Urothelium cell line (cell line): Measurements from ENCODE around the gene ATG3.

ENCODE experiments used
- DNase-seq: peaks from one replicate; pipeline ENCODE4 v3.0.0; 2011; ENCODE audit warnings: low spot score, mixed read lengths
- FAIRE-seq: peaks from 2 replicates; lab custom pipeline; 2011; peaks lifted over from hg19 to GRCh38; lab: Jason Lieb, UNC

The ATG3 gene

GRCh38 chr3:112561734-112562529 is at the start of gene ATG3, which contains the start of gene SLC35A5:
Gene ATG3 (minus strand): TSS chr3:112561962. CDS start chr3:112561528, 434 bp downstream.
Gene SLC35A5 (plus strand): TSS chr3:112562045. CDS start chr3:112563404, 1,359 bp downstream.
- peak; percentile 98 for DNase-seq

DNA sequence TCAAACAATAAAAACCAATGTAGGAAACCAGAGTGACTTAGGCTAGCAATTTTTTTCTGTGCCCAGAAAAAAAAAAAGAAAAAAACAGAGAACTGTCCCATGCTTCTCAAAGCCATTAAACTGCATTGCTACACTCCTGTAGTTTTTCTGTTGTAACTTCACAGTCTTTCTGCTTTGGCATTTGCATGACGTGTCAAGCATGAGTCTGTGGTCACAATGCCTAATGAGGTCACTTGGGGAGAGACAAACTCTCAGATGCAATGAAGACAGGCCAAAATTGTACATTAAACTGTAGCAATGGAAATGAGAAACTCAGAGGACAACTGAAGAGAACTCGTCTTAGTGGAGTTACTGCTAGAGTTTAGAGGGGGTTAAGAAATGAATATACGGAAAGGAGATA is 48.4 kb upstream of the ATG3 start:
- FAIRE-seq (no peak), DNase-seq (no peak)

More at GRCh38 chr3:112561734-112562529, at the start of gene ATG3, which contains the start of gene SLC35A5:
- FAIRE-seq: peak; percentile 96

DNA sequence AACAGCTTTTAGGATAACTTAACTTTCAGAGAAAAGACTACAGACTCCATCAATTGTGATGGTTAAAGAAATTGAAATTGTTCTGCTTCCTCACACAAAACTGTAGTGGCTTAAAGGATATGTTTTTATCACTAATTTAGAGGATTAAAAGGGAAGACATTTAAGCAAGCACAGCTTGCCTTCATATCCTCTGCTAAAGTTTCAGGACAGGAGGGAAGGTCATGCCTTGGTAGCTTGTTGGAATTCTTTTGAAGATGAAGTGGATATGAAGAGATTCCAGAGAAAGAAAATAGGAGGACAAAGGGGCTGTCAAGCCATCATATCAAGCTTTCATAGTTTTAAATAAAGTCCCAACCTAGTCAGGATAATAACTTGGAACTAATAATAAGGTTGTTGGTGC is 46.1 kb upstream of the ATG3 start:
- DNase-seq (no peak), FAIRE-seq (no peak)

- FAIRE-seq (no peak), DNase-seq (no peak)
Observed at GRCh38 chr3:112606098-112606497, 44.3 kb upstream of the ATG3 start.

DNA sequence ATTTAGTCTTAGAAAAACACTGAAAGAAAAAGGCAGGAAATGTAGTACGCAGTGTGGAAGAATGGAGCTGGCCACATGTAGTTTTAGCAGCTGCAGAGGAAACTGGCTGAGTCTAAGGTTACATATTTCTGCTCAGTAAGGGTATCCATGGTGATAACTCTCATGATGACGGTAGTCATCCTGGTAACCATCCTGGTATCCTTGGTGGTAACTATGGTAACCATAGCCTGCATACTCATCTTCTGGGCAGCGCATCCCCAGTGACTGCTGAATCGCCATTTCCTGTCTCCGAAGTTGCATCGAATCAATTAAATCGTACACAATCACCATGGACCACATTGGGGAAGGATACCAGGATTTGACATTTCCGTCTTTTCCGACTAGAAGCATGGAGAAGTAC is 43.5 kb upstream of the ATG3 start:
- FAIRE-seq: peak; percentile 93
- DNase-seq: peak; percentile 33

DNA sequence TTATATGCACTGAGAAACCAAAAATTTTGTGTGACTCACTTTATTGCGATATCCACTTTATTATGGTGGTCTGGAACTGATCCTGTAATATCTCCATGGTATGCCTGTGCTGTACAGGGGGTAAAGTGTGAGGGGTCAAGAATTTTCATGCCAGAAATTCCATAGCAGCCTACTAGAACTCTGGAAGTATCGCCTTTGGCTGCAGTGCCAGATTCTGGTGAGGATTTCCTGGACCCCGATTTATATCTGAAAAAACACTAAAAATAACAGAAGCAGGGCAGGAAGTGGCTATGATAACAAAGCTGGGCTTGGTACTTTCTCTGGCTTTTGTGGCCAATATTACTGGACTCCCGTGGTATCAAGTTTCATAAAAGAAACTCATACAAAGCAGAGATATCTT is 42.8 kb upstream of the ATG3 start:
- DNase-seq (no peak), FAIRE-seq (no peak)

- DNase-seq: no peak
- no peak for FAIRE-seq
Observed at GRCh38 chr3:112602217-112602838, 40.6 kb upstream of the ATG3 start.

GRCh38 chr3:112598731-112599130 is 37.0 kb upstream of the ATG3 start:
- FAIRE-seq (no peak), DNase-seq (no peak)

- no peak for FAIRE-seq
- DNase-seq: no peak
Observed at GRCh38 chr3:112597945-112598344, 36.2 kb upstream of the ATG3 start.

DNA sequence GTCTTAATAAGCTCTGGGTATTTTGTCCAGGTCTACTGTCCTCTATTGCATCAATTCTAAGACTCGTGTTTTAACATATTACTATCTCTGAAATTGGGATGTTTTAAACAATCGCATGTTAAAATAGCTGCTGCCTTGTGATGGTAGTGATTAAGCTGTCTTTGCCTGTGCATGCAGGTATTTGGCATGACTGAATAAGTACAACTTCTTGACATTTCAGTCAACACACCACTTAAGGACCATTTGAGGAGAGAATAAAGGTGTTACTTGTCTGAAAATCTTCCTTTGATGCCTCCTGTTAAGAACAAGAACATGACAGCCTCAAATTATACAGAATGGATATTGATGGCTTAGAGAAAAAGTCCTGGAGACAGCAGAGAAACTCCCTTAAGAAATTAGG is 33.1 kb upstream of the ATG3 start:
- DNase-seq (no peak), FAIRE-seq (no peak)

DNA sequence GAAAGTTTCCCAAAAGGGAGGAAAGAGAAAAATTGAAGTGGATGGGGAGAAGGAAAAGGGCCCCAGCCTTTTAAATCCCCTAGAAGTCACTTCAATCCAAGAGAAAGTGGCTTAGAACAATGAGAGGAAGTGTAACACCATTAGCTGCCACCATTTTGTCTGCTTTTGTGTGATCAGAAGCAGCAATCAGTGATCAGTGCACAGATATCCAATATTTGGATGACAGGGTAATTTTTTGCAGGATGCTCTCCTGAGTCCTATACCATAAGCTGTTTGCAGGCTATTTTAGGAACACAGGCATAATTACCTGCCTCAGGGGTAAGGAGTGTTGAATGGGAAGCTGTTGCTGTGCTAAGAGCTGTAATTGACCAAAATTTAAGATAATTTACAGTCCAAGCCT is 31.5 kb upstream of the ATG3 start:
- no peak for FAIRE-seq
- no peak for DNase-seq

- FAIRE-seq (no peak), DNase-seq (no peak)
Observed at GRCh38 chr3:112587336-112587735, 25.6 kb upstream of the ATG3 start.

GRCh38 chr3:112585782-112586181 is 24.0 kb upstream of the ATG3 start:
- DNase-seq (no peak), FAIRE-seq (no peak)

GRCh38 chr3:112583105-112583504 is 21.3 kb upstream of the ATG3 start:
- no peak for DNase-seq

DNA sequence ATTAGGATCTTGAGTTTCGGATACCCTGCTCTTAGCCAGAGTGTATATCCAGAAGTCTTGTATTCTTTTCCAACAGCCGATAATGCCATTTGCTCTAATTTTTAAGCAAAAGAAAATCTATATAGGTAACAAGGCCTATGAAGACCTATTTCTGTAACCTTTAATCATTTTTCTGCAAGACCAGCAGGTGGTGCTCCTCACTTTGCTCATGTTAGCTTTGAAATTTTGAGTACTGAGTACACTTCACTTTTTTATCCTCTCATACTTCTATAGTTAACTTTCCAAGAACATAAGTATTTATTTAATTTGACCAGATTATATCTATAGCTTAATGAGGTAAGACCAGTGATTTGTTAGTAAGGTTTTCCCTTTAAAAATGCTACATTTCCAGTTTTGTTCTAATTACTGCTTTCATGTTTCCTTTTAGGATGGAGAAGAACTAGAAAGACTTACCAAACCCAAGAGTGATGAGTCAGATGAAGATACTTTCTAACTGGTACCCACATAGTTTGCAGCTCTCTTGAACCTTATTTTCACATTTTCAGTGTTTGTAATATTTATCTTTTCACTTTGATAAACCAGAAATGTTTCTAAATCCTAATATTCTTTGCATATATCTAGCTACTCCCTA is 20.6 kb upstream of the ATG3 start:
- FAIRE-seq (no peak), DNase-seq (peak; percentile 13)

More at GRCh38 chr3:112583105-112583504, 21.3 kb upstream of the ATG3 start:
- FAIRE-seq: no peak

GRCh38 chr3:112579697-112580096 is 17.9 kb upstream of the ATG3 start:
- FAIRE-seq: no peak
- DNase-seq: no peak

DNA sequence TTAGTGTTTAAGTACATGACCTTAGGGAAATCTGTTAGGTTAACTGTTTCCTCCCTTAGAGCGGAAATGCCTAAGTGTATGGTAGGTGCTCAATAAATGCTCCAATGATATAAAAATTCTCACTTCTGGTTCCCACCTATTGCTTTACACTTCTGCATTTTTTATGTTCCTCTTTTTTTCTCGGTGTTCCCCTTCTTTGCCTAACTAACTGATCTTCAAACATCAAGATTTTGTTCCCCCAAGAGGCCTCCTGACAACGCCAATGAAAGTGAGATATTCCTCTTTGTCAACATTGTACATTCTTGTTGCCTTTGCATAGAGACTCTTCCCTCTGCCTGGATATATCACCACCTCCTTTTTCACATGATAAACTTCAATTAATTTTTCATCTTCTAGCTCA is 17.5 kb upstream of the ATG3 start:
- DNase-seq (no peak), FAIRE-seq (no peak)

- FAIRE-seq: no peak
- DNase-seq: no peak
Observed at GRCh38 chr3:112572701-112573100, 10.9 kb upstream of the ATG3 start.

DNA sequence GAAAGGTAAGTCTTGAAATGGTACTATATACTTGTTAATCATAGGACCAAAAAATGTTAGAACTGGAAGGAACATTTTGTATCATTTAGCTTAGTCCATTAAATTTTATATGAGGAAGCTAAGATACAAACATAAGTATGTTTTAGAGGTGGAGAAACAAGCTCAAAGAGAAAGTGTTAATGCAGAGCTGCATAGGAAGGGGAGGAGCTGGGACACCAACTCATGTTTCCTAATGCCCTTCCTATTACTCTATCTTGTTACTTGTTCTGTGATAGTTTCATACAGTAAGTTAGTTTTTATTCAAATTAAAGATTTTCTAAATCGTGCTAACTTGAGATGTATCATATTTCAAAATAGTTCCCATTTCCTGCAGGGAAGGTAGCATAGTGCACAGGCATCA is 7.5 kb upstream of the ATG3 start:
- no peak for FAIRE-seq
- no peak for DNase-seq

DNA sequence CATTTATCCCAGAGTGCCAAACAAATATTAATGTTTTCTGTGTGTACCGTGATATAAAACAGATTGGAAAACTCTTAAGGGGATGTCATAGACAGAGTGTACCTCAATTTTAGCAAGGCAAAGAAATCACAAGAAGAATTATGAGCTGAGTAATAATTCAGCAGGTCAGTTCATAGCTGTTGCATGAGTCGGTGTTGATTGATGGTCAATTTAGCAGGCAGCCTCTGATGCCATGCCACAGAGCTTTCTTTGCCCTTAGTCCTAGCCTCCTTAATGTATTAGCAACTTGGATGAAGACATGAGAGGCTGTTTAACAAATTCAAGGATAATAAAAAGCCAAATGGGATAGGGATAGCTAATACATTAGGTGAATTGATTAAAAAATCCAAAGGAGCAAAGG is 6.9 kb upstream of the ATG3 start:
- no peak for DNase-seq
- FAIRE-seq: no peak

- FAIRE-seq (no peak), DNase-seq (no peak)
Observed at GRCh38 chr3:112564940-112565305, 3.2 kb upstream of the ATG3 start.
